ENCODE results near the gene ST8SIA1.

- TF ChIP-seq CTCF (conservative IDR thresholded peaks at IDR 0.05 in 1 of 2, IDR thresholded peaks at IDR 0.05 in 1 of 2; ENCODE audit: low read depth in 1 of 2, low read length in 2 of 2) (no peak), EZH2 (IDR thresholded peaks at IDR 0.05; ENCODE audit: low read length, missing control alignments) (no peak)
Observed at GRCh38 chr12:22321018-22321605, 13.4 kb downstream of the ST8SIA1 start.

Data from fibroblast of lung (primary cell).